CD14-positive monocyte (primary cell): ENCODE measurements around the gene CDIP1. TPM values are rescaled to one million over a fixed set of nuclear protein-coding genes. Genes with fewer than 3 reads are reported as not detected.

Experiments used
- DNase-seq, 3 donors: peaks; one replicate each; pipeline ENCODE4 v3.0.0-alpha.2; 2011 to 2022
- H2AFZ ChIP-seq: 2 replicates; pipeline ENCODE4 v1.6.0; 2012; ENCODE audit warnings: mild to moderate bottlenecking, low read depth, low read length, inconsistent platforms; ENCODE audit not compliant: insufficient read depth, poor library complexity, severe bottlenecking
- H3K27ac ChIP-seq, 2 donors: 1 replicate in 1 of 2; 2 replicates in 1 of 2; pipeline ENCODE4 v1.5.1; 2012 to 2013; ENCODE audit warnings: low read length in 2 of 2, control low read depth in 1 of 2, inconsistent platforms in 1 of 2, low read depth in 1 of 2, mild to moderate bottlenecking in 1 of 2
- H3K27me3 ChIP-seq, 2 donors: one replicate each; pipeline versions ENCODE4 v1.6.0 to v1.6.1; 2011 to 2013; ENCODE audit warnings: low read length in 2 of 2; ENCODE audit not compliant: control insufficient read depth in 2 of 2, insufficient read depth in 2 of 2
- H3K36me3 ChIP-seq, 2 donors: replicated peaks in 1 of 2; 1 replicate in 1 of 2; 2 replicates in 1 of 2; pipeline versions ENCODE4 v1.5.1 to v1.6.1; 2012 to 2013; ENCODE audit warnings: low read length in 2 of 2, control low read depth in 1 of 2, inconsistent platforms in 1 of 2, mild to moderate bottlenecking in 1 of 2; ENCODE audit not compliant: insufficient read depth in 2 of 2, control insufficient read depth in 1 of 2
- H3K4me1 ChIP-seq, 2 donors: 1 replicate in 1 of 2; 2 replicates in 1 of 2; pipeline versions ENCODE4 v1.5.1 to v1.6.1; 2012 to 2013; ENCODE audit warnings: low read length in 2 of 2, control low read depth in 1 of 2, inconsistent platforms in 1 of 2, mild to moderate bottlenecking in 1 of 2, moderate library complexity in 1 of 2; ENCODE audit not compliant: insufficient read depth in 2 of 2, control insufficient read depth in 1 of 2
- H3K4me2 ChIP-seq: replicated peaks from 2 replicates; pipeline ENCODE3; 2012; ENCODE audit warnings: low read length, moderate library complexity, mild to moderate bottlenecking; ENCODE audit not compliant: poor library complexity, severe bottlenecking; ENCODE audit errors: extremely low read depth
- H3K4me3 ChIP-seq, 3 experiments: fragments of 200-600 bp in 1 of 3; sonication (generic) in 1 of 3; replicated peaks in 1 of 3; 1 replicate in 2 of 3; 2 replicates in 1 of 3; pipeline ENCODE4 v1.5.1; 2011 to 2013; ENCODE audit warnings: low read length in 3 of 3, mild to moderate bottlenecking in 3 of 3, control low read depth in 2 of 3, low read depth in 2 of 3, inconsistent platforms in 1 of 3, moderate library complexity in 1 of 3
- H3K79me2 ChIP-seq: 2 replicates; pipeline ENCODE4 v1.6.0; 2012; ENCODE audit warnings: mild to moderate bottlenecking, control low read depth, inconsistent platforms, low read length, moderate library complexity; ENCODE audit not compliant: insufficient read depth
- H3K9ac ChIP-seq: 2 replicates; pipeline ENCODE4 v1.6.0; 2017; ENCODE audit warnings: low read length, mild to moderate bottlenecking; ENCODE audit not compliant: insufficient read depth, poor library complexity, severe bottlenecking
- H3K9me3 ChIP-seq, 2 donors: replicated peaks in 1 of 2; 1 replicate in 1 of 2; 2 replicates in 1 of 2; pipeline versions ENCODE4 v1.5.1 to v1.6.1; 2012 to 2013; ENCODE audit warnings: low read length in 2 of 2, control low read depth in 1 of 2; ENCODE audit not compliant: control insufficient read depth in 1 of 2, insufficient read depth in 1 of 2
- H4K20me1 ChIP-seq: 2 replicates; pipeline ENCODE4 v1.6.0; 2012; ENCODE audit warnings: mild to moderate bottlenecking, low read length, control low read depth, moderate library complexity; ENCODE audit not compliant: insufficient read depth
- H3K27ac Mint-ChIP-seq, 7 donors: one replicate each; pipeline ENCODE4 v1.8.0; 2020; ENCODE audit warnings: mild to moderate bottlenecking in 7 of 7, mixed read lengths in 7 of 7, moderate library complexity in 6 of 7, inconsistent platforms in 2 of 7
- H3K27me3 Mint-ChIP-seq, 3 donors: one replicate each; pipeline ENCODE4 v1.8.0; 2021 to 2022; ENCODE audit warnings: low read depth in 3 of 3, mild to moderate bottlenecking in 3 of 3, mixed read lengths in 3 of 3, moderate library complexity in 3 of 3, inconsistent platforms in 1 of 3
- H3K36me3 Mint-ChIP-seq, 2 donors: one replicate each; pipeline ENCODE4 v1.8.0; 2020; ENCODE audit warnings: mixed read lengths in 2 of 2, inconsistent platforms in 1 of 2, mild to moderate bottlenecking in 1 of 2
- H3K4me1 Mint-ChIP-seq: one replicate; pipeline ENCODE4 v1.8.0; 2020; ENCODE audit warnings: mild to moderate bottlenecking, mixed read lengths
- H3K4me3 Mint-ChIP-seq, 2 donors: one replicate each; pipeline ENCODE4 v1.8.0; 2020; ENCODE audit warnings: mild to moderate bottlenecking in 2 of 2, mixed read lengths in 2 of 2, moderate library complexity in 1 of 2
- H3K9me3 Mint-ChIP-seq, 7 donors: one replicate each; pipeline ENCODE4 v1.8.0; 2020 to 2022; ENCODE audit warnings: mixed read lengths in 7 of 7, mild to moderate bottlenecking in 6 of 7, moderate library complexity in 6 of 7, inconsistent platforms in 2 of 7
- WGBS: methylation state at CpG from one replicate; pipeline ENCODE4 v1.1.5; 2013; ENCODE audit warnings: missing lambda C conversion rate; ENCODE audit not compliant: insufficient coverage; 5-methylcytosine and 5-hydroxymethylcytosine counted together
- intact Hi-C, 2 donors: fragments of 100-400 bp; cut with micrococcal nuclease; formaldehyde crosslinking; loops; one replicate each; pipeline versions ENCODE4 v1.15.0 to v1.15.1; 2023
- polyA plus RNA-seq, 3 donors: library from polyadenylated mRNA; depleted of rRNA in 1 of 3; unstranded in 2 of 3; stranded (reverse) in 1 of 3; fragments of 300-500 nt in 2 of 3; fragments of >200 nt in 1 of 3; fragmentation: Illumina TruSeq in 2 of 3; gene quantifications; 1 replicate in 2 of 3; 2 replicates in 1 of 3; pipeline ENCODE4 v1.2.3, GENCODE V29; 2012 to 2021
- TF ChIP-seq, protein P1 (sequence below): fragments of 200-600 bp; IDR thresholded peaks from one replicate; pipeline ENCODE4 v1.8.0; 2022; ENCODE audit warnings: antibody characterized with exemption, mild to moderate bottlenecking

The CDIP1 gene
- polyA plus RNA-seq, 3 donors: 8.6 to 11.2 (median 10.8) TPM

- Histone ChIP-seq H3K36me3 (peaks cover 0 to under 1% of the 10 kb centered on the region in 2 donors), H3K27me3 (no peaks in the 10 kb centered on the region), H2AFZ (peak within 1 kb of the TSS; percentile 96), H3K4me2 (peak within 1 kb of the TSS; percentile 90), H3K79me2 (peaks cover 45% of the 10 kb centered on the region), H3K9me3 (no peaks in the 10 kb centered on the region), H4K20me1 (peaks cover 7% of the 10 kb centered on the region), H3K4me1 (peaks cover 43 to 50% of the 10 kb centered on the region in 2 donors), H3K9ac (peak within 1 kb of the TSS; percentile 83), H3K27ac (peak within 1 kb of the TSS in 1 of 2 donors; percentile 66), H3K4me3 (peak within 1 kb of the TSS; percentile 63 to 80 (median 67))
- WGBS: under 1% methylated on average over 52 of the region's 60 CpGs
- H3K27me3 Mint-ChIP-seq: peaks cover 0 to 1% (median 0%) of the 10 kb centered on the region in 3 donors
- intact Hi-C loops: loop anchor here in 1 of 2 donors (10.0 kb wide), 1 partner anchor 150 kb away; the partner anchor contains the start of gene MGRN1
- peaks cover 0 to 5% (median 0%) of the 10 kb centered on the region in 7 donors for H3K9me3 Mint-ChIP-seq
- H3K4me1 Mint-ChIP-seq: peaks cover 43% of the 10 kb centered on the region
- TF ChIP-seq, protein P1, sequence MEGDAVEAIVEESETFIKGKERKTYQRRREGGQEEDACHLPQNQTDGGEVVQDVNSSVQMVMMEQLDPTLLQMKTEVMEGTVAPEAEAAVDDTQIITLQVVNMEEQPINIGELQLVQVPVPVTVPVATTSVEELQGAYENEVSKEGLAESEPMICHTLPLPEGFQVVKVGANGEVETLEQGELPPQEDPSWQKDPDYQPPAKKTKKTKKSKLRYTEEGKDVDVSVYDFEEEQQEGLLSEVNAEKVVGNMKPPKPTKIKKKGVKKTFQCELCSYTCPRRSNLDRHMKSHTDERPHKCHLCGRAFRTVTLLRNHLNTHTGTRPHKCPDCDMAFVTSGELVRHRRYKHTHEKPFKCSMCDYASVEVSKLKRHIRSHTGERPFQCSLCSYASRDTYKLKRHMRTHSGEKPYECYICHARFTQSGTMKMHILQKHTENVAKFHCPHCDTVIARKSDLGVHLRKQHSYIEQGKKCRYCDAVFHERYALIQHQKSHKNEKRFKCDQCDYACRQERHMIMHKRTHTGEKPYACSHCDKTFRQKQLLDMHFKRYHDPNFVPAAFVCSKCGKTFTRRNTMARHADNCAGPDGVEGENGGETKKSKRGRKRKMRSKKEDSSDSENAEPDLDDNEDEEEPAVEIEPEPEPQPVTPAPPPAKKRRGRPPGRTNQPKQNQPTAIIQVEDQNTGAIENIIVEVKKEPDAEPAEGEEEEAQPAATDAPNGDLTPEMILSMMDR: no peak
- peak within 1 kb of the TSS; percentile 77 to 79 for H3K4me3 Mint-ChIP-seq
- H3K27ac Mint-ChIP-seq: peak within 1 kb of the TSS; percentile 50 to 89 (median 86)
- peak; percentile 77 to 82 (median 80) for DNase-seq
- peaks cover 5 to 22% of the 10 kb centered on the region in 2 donors for H3K36me3 Mint-ChIP-seq
Observed at GRCh38 chr16:4474192-4474961, 64.2 kb downstream of the CDIP1 start, which contains the start of gene NMRAL1. Gene NMRAL1, minus strand, starts transcription at chr16:4474625. Its CDS starts 493 bp downstream, at chr16:4474132.

DNA sequence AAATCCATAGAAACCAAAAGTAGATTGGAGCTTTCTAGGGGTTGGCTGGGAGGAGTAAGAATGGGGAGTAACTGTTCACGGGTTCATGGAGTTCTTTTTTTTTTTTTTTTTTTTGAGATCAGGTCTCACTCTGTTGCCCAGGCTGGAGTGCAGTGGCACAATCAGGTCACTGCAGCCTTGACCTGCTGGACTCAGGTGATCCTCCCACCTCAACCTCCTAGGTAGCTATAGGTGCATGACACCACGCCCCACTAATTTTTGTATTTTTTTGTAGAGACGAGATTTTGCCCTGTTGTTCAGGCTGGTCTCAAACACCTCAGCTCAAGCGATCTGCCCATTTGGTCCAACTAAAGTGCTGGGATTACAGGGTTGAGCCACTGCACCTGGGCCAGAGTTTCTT lies 65.7 kb downstream of the CDIP1 start:
- Histone ChIP-seq H3K79me2 (peaks cover 30% of the 10 kb centered on the region), H3K9me3 (no peaks in the 10 kb centered on the region), H3K4me1 (peaks cover 38 to 45% of the 10 kb centered on the region in 2 donors), H3K27ac (no peak overlapping the region), H3K27me3 (no peaks in the 10 kb centered on the region), H3K36me3 (peaks cover 11 to 15% of the 10 kb centered on the region in 2 donors), H4K20me1 (peaks cover under 1% of the 10 kb centered on the region), H3K4me3 (no peak overlapping the region), H3K9ac (no peak overlapping the region), H3K4me2 (no peak overlapping the region), H2AFZ (no peak overlapping the region)
- Mint-ChIP-seq H3K4me1 (peaks cover 36% of the 10 kb centered on the region), H3K9me3 (peaks cover 0 to 5% (median 0%) of the 10 kb centered on the region in 7 donors), H3K4me3 (no peak overlapping the region), H3K36me3 (peaks cover 14 to 34% of the 10 kb centered on the region in 2 donors), H3K27me3 (peaks cover 0 to 2% (median 1%) of the 10 kb centered on the region in 3 donors), H3K27ac (peak overlapping the region in 2 of 7 donors; percentile 19 to 50)
- no peak for DNase-seq
- no CpG with 5 or more reads among the region's 4 CpGs for WGBS
- intact Hi-C loops: loop anchor here in 1 of 2 donors (10.0 kb wide), 1 partner anchor 152 kb away; the partner anchor contains the start of gene MGRN1
- TF ChIP-seq, protein P1: no peak
